NCI-H2081 treated with DMSO at 0.1 percent for 48 hours (cell line): ENCODE results near the gene DUSP7.
"Not testable (repeated sequence)": the region's sequence is repeated elsewhere in the genome, so short reads cannot be mapped to it uniquely, and the experiment has no call there.

Experiments
- DNase-seq: peaks from one replicate; lab custom pipeline; 2025; lab: John Stamatoyannopoulos, UW

DUSP7 gene

DNA sequence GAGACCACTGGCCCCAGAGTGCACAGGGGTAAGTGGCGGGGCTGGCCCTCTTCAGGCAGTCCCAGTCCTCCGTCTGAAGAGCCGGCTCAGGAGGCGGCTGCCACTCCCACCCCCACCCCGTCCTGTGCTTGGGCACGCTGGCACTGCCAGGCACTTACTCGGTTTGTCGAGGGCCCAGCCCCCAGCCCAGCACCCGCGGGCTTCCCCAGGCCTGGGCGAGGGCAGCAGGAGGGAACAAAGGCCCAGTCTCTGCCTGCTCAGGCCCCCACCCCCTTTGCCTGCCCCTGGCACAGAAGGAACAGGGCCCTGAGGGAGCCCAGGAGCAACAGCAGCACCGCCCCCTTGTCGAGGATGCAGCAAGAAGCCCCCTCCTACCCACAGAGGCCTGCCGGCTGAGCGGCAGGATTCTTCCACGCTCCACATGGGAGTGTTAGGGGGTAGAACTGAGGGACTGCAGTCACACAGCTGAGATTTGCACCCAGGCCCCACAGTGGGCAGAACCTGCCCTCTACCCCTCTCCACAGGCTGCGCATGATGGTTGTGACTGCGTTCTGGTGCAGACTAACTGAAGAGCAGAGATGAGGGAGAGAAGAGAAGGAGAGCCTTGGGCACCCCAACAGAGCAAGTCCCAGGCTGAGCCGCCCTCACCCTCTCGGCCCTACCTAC is 8.9 kb downstream of the DUSP7 start:
- no peak for DNase-seq

DNA sequence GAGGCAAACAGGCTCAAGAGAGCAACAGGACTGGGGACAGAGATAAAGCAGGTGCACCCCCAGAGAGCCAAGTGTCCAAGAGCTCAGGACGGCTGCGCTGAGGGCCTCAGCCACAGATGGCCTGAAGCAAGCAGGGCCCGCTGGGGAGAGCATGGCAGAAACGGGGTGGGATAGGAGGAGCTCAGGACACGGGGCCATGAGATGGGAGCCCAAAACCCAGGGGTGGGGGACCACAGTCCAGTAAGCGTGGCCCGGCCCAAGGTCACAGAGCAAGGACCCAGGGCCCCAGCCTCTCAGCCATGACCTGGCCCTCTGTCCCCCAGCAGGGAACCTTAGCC is 9.5 kb downstream of the DUSP7 start:
- DNase-seq: no peak

DNA sequence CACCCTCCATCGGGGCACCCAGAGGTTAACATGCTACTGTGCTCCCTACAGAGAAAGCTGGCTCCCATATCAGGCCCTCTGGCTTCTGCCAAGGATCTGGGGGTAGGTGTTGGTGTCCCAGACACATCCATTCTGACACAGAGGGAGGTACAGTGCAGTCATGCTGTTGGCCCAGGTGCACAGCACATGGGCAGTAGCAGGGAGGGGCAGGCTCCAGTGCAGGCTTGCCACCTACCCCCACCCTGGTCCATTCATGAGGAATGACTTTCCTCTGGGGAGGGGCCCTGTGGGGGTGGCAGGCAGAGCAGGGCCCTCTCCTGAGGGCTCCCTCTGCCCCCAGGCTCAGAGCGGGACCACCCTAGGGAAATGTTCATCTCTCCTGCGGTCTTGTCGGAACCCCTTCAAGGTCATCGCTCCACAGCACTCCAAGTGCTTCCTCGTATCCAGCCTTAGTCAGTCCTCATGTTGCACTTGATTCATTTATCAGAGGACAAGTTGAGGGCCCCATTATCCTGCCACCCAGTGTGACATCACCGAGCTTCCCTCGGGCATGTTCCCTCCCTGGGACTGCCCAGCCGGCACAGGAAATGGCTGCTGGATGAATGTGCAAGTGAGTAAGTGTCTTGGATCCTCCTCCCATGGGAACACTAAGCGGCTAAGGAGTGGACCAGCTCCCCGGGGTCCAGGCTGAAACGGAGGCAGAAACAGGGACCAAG is 10.0 kb downstream of the DUSP7 start:
- no peak for DNase-seq

DNA sequence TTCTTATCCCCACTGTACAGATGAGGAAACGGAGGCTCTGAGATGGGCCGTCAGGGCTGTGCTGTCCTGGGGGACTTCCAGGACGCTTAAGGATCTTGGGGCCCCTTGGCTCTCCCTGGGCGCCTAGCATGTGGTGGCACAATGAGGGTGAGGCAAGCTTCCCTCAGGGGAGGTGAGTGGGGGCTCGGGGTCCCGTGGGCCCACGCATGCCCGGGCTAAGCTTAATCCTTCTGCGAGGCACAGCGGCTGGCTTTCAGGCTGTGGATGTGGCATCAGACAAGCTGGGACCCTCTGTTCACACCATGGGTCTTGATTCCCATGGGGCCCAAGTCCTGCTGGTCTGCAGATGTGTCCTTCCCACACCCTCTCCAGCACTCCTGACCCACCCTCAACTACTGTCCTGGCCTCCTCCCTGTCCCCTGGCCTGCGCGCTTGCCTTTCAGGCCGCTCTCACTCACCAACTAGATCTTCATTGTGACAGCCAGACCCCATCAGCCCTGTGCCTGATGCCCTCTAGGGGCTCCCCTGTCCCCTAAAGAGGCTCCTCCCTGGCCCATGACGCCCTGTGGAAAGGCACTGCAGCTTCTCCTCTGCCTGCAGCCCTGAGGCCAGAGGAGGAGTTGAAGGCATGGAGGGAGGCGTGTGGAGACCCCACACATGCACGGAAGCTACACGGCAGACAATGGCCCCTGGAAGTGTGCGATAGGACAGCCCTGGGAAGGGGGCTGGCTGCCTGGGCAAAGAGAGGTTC is 11.3 kb downstream of the DUSP7 start:
- no peak for DNase-seq

DNA sequence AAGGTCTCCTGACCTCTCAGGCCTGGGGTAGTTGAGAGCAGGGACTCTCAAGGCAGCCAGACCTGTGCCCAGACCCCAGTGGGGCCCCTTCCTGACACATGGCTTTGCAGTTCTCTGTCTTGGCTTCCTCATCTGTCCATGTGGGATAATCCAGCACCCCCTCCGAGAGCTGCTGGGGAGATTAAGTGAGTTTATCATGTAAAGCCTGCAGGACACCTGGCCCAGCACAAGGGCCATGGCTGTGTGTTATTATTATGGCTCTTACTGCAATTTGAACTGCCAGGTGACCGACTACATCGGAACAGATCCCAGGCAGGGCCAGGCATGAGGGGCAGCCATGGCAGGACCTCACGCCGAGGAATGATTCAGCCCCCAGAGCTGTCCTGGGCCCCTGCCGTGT is 12.6 kb downstream of the DUSP7 start:
- no peak for DNase-seq

DNA sequence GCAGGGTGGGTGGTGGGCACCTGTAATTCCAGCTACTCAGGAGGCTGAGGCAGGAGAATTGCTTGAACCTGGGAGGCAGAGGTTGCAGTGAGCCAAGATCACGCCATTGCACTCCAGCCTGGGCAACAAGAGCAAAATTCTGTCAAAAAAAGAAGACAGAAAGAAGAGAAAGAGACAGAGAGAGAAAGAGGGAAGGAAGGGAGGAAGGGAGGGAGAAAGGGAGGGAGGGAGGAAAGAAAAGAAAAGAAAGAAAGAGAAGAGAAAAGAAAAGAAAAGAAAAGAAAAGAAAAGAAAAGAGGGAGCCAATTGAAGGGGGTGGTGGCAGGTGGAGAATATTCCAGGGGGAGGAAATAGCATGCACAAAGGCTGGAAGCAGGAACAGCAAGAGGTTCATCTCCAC is 13.3 kb downstream of the DUSP7 start:
- not testable (repeated sequence) for DNase-seq

DNA sequence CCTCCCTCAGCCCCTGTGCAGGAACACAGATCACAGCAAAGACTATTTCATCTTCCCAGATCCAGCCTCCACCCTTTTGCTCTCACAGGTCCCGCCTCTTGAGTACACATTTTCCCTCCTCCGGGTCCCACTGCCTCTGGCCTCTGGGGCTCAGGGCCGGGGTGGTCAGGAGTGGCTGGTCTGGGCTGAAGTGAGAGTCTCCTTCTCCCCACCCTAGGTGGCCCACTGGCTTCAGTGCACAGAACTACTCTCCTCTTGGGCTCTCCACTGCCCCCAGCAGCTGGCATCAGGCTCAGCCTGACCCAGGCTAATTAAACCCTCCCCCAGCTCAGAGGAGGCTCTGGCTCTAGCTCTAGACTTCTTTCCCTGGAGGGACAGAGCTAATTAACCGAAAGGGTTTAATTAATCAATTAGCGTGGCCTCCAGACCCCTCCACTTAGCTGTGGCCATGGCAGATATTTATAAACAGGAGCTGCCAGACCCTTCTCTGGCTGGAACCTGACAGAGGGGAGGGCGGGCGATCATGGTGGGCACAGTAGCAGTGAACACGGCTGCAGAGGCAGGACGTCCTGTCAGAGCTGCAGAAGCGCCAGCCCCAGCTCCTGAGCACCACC is 15.1 kb downstream of the DUSP7 start:
- DNase-seq: no peak

DNA sequence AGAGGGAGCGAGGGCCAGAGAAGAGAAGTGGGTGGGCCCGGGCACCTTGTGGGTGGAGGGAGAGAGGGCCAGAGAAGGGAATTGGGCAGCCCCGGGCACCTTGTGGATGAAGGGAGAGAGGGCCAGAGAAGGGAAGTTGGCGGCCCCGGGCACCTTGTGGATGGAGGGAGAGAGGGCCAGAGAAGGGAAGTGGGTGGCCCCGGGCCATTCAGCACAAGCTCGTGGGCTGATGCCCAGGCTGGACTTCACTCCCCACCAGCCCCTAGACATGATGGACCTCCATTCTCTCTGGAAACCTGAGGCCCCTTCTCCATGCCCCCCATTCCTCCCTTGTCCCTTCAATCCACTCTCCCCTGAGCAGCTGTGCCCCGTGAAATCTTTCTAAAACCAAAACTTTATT is 15.8 kb downstream of the DUSP7 start:
- DNase-seq: no peak

DNA sequence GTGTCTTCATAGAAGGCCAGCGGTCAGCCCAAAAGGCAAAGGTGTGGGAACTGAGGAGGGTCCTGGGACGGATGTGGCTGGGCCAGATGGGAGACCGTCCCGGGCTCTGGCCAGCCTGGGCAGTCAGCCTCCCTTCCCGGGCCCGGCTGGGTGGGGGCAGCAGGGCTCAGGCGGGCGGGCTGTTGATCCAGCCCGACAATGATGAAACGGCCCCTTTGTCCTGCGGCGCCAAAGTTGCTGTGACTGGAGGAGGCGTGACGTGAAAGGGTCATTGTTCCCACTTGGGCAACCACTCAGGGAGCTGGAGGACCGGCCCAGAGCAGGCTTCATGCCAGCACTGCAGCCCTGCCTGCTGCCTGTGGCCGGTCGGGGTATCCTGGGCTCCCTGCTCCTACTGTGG is 16.5 kb downstream of the DUSP7 start:
- no peak for DNase-seq

DNA sequence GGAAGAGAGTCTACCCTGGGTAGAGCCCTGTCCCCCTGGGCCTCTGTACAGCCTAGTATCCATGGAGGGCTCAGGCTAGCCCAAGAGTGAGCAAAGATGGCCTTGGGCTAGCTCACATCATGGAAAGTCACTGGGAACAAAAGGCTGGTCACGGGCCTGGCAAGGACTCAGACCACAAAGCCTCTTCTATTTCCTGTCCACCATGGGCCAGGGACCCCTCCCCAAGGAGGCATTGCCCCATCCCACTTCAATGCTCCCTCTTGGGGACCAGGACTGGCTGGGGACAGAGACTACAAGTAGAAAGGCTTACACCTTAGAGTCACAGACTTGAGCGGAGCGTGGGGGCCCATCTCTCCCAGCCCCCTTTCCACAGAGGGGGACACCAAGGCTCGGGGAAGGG is 16.9 kb downstream of the DUSP7 start:
- no peak for DNase-seq

DNA sequence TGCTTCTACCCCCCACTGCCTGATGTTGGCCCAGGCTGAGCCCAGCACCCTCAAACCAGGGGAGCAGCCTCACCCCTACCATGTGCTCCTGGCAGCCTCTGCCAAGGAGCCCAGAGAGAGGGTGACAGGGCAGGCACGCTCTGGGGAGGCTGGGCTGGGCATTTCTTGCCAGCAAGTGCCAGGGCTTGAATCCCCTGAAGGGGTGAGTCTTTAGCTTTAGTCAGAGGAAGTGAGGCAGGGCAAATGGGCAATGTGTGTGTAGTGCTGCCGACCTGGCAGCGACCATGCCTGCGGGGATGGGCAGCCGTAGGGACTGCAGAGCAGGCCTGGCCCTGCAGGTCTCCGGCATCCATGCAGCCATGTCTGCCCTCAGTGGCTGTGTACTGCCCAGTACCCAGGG is 18.1 kb downstream of the DUSP7 start:
- no peak for DNase-seq

DNA sequence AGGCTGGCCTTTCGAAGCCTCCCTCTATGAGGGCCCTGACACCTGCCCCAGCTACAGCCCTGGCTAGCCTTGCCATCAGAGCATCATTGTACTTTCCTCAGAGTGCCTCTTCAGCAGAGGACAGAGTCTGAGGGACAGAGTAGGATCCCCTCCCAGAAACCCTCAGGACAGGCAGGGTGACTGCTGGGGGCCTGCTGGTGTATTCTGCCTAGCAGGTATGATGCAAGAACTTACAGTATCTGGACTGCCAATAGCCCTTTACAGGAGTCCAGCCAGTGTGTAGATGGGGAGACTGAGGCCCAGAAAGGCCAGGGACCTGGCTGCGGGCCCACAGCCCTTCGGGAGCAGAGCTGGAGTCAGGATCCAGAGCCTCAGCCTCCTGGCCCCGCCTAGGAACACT is 19.1 kb downstream of the DUSP7 start:
- DNase-seq: no peak

DNA sequence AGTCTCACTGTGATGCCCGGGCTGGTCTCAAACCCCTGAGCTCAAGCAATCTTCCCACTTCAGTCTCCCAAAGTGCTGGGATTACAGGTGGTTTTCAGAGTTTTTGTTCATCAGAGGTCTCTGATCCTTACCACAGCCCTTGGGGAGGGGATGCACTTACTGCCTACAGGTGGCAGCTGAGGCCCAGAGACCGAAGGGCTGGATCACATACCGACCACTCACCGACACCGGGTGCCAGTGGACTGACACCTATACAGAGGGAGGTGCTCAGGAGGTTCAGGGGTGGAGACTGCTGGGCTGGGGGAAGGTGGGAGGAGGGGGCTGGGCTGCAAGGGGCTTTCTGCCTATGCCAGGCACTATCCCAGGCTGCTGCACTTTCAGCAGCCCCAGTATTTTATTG is 19.5 kb downstream of the DUSP7 start:
- no peak for DNase-seq

DNA sequence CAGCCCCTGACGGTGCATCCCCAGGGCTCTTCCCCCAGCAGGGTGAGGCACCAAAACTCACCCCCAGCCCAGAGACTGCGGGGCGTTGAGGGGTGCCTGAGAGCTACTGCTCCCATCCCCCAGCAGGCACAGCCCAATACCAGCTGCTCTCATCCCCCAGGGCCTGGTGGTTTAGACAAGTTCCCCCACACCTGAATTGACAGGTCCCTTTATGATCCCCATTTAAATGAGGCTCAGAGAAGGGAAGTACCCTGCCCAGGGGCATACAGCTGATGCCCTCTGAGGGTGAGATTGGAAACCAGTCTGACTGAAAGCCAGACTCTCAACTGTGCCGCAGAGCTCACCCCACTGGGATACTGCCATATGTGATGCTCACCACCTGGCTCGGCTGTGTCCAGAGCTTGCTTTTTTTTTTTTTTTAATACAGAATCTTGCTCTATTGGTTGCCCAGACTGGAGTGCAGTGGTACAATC is 20.1 kb downstream of the DUSP7 start:
- DNase-seq: no peak

DNA sequence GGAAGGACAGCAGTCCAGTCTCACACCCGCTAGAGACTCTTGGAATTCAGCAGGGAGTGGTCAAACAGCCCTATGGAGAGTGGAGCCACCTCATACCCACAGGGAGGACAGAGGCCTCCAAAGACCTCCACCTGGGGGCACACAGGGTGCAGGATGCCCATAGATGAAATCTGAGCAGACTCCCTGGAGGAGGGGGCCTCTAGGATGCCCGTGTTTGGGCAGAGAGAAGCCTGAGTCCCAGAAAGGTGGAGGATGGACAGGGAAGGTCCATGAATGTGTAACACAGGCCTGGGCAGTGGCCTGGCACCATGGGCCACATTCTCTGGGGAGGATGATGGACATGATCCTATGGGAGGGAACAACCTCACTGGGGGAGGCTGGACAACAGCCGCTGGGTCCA is 21.7 kb downstream of the DUSP7 start:
- DNase-seq: no peak

DNA sequence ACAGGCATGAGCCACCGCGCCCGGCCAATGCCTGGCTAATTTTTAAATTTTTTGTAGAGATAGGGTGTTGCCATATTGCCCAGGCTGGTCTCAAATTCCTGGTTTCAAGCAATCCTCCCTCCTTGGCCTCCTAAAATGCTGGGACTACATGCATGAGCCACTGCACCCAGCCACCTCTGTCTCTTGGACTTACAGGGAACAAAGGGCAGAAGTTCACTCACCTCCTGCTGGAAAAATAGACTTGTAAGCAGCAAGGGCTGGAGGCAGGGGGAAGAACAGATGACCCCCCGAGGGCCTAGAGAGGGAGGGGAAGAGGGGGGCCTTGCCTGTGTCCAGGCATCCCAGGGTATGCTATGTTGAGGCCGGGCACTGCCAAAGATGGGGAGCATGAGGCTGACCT is 22.2 kb downstream of the DUSP7 start:
- DNase-seq: no peak

DNA sequence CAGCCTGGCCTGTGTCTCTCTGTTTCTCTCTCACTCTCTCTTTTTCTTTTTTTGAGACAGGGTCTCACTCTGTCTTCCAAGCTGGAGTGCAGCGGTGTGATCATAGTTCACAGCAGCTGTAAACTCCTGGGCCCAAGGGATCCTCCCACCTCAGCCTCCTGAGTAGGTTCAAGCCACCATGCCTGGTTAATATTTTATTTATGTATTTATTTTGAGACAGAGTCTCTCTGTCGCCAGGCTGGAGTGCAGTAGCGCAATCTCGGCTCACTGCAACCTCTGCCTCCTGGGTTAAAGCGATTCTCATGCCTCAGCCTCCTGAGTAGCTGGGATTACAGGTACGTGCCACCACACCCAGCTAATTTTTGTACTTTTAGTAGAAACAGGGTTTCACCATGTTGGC is 22.6 kb downstream of the DUSP7 start:
- not testable (repeated sequence) for DNase-seq

DNA sequence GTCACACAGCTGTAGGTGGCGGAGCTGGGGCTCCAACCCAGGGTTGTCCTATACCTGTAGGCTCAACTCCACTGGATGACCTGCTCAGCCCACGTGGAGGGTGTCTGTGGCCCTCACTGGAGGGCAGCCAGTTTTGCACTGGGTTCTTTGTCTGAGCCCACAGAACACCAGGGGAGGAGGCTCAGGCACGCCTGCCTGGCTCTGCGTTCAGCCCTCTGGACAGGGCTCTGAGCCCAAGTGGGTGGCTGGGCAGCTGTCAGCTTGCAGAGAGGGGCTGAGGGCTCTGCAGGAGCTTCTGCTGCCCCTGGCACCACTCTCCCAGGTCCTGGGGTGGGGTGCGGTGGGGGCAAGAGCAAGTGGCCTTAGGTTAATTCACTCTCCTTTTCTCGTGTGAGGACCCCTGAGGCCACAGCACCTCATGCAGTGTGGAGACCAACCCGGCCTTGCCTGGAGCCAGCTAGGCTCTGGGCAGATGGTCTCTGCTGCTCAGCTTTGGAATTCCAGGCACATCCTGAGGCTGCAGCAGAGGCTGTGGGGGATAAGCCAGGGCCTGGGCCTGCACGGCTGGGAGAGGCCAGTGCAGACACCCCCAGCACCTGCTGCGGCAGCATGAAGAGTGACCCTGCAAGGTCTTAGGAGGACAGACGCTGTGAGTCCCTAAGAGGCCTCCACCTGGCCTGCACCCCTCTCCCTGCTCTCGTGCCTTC is 23.5 kb downstream of the DUSP7 start:
- DNase-seq: no peak

DNA sequence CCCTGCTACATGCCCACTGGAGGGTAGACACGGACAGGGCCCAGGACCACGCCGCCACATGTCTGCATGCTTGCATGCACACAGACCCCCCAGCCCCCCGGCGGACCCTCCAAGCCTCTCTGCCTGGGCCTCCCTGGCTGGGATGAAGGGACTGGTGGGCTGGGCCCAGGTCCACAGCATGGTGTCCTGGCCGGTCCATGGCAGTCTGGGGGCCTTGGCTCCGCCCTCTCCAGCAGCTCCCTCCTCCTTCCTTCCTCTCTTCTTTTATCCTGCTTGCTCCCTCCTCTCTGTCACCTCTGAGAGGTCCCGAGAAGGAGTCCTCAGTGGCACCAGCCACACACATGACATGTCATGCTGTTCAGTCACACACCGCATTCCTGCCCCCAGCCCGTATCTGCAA is 24.5 kb downstream of the DUSP7 start:
- DNase-seq: no peak

DNA sequence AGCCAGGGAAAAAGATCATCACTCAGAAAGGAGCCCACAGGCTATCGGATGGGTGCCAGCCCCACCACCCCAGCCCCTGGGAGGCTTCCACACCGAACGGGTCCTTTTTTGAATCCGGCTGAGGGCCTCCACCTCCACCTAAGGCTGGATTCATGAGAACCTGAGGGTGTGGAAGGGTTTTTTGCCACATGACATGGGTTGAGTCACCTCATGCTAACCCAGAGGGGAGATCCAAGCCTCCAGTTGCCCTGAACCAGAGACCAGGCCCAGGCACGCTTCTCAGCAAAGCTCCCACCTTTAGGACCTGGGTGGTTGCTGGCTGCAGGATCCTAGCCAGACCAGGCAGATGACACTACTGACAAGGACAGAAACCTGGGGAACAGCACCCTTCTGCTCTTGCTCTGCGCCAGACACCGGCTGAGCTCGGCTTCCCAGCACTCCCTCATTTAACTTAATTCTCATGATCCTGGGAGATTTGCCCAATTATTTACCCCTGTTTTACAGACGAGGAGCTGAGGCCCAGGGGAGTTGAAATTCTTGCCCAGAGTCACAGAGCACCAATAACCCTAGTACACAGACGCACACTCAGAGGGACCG is 25.6 kb downstream of the DUSP7 start:
- no peak for DNase-seq

DNA sequence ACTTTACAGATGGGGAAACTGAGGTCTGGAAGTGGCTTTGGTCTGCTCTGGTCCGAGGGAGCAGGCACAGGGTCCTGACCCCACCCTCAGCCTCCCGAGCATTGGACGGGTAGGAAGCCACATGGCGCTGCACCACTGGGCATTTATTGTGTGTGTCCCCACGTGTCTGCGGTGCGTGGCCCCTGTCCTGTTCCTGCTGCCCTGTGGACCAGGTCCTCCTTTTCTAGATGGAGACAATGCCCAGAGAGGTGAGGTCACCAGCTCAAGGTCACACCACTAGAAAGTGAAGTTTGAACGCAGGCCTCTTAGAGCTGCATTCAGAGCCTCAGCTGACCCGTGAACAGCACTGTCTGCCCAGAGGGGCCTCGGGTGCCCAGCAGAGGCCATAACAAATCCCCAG is 26.8 kb downstream of the DUSP7 start:
- DNase-seq: no peak

DNA sequence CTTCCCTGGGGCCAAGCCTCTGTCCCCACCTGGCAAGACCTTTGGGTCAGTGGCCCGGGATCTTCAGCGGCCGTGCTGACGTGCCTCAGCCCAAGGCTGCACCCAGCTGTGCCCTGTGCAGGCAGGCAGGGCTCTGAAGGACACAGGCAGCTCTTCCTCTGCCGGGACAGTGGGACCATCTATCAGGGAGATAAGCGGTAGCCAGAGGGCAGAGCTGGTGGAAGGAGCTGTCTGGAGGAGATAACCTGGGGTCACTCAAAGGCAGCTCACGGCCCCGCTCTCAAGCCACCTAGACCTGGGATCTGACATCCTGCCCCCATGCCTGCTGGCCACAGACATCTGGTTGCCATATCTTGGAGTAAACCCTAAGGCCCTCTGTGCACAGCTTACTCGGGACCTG is 27.3 kb downstream of the DUSP7 start:
- DNase-seq: no peak
